Stomach (tissue), 4 donors: ENCODE measurements around the gene PSPN.

ENCODE experiments used
- POLR2A ChIP-seq, 4 donors: fragments of 450-650 bp; IDR thresholded peaks; one replicate each; pipeline ENCODE4 v1.6.1; 2016; ENCODE audit warnings: antibody characterized with exemption in 4 of 4, control low read depth in 2 of 4, mild to moderate bottlenecking in 1 of 4, moderate library complexity in 1 of 4
- POLR2AphosphoS5 ChIP-seq, 3 donors: sonication (generic); formaldehyde crosslinking; IDR thresholded peaks; one replicate each; pipeline ENCODE4 v1.6.1; 2016; ENCODE audit warnings: antibody characterized with exemption in 3 of 3
- TF ChIP-seq, protein P1 (sequence below), 7 experiments: fragments of 450-650 bp in 4 of 7; fragments of 200-600 bp in 3 of 7; sonication (generic) in 3 of 7; IDR thresholded peaks; one replicate each; pipeline ENCODE4 v1.5.1; 2016 to 2019; ENCODE audit warnings: antibody characterized with exemption in 7 of 7, control low read depth in 2 of 7, mild to moderate bottlenecking in 1 of 7

DNA sequence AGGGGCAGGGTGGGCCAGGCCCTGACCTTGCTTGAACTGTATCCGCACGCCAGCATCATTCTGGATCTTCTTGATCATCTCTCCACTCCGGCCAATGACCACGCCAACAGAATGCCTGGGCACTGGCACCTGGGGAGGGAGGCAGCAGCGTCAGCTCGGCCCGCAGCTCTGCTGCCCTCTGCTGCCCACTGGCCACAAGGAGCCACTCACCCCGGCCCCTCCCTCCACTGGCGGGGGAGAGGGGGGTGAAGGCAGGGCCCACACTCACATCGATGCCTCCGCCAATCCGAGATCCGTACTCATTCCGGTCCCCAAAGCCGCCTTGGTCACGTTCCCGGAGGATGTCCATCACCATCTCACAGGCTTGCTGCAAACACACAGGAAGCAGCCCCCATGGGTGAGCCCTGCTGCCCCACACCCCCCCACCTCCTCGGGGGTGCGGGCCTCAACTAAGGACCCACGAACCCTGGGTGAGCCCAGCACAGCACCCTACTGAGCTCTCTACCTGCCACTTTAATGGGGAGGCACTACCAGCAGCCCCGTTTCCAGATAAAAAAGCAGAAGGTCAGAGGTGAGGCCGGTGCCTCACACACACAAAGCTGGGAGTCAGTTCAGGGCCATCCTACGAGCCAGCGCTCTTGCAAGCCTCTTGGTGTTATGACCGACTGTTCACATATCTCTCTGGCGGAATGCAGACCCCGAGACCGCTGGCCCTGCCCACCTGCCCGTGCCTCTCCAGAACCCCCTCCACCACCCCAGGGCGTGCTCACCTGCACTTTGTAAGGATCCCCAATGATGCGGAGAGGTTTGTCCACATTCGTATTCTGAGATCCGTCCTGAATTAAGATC lies 42.2 kb upstream of the PSPN start:
- TF ChIP-seq POLR2AphosphoS5 (IDR thresholded peaks at IDR 0.05) (no peak), POLR2A (IDR thresholded peaks at IDR 0.05) (no peak)
- TF ChIP-seq, protein P1, sequence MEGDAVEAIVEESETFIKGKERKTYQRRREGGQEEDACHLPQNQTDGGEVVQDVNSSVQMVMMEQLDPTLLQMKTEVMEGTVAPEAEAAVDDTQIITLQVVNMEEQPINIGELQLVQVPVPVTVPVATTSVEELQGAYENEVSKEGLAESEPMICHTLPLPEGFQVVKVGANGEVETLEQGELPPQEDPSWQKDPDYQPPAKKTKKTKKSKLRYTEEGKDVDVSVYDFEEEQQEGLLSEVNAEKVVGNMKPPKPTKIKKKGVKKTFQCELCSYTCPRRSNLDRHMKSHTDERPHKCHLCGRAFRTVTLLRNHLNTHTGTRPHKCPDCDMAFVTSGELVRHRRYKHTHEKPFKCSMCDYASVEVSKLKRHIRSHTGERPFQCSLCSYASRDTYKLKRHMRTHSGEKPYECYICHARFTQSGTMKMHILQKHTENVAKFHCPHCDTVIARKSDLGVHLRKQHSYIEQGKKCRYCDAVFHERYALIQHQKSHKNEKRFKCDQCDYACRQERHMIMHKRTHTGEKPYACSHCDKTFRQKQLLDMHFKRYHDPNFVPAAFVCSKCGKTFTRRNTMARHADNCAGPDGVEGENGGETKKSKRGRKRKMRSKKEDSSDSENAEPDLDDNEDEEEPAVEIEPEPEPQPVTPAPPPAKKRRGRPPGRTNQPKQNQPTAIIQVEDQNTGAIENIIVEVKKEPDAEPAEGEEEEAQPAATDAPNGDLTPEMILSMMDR (IDR thresholded peaks at IDR 0.05), result peak in 3 of 7 experiments; percentile 7 to 23 (median 8)
